GM19238 (cell line): ENCODE measurements around the gene GLB1L2.
"Not testable (repeated sequence)": the region's sequence is repeated elsewhere in the genome, so short reads cannot be mapped to it uniquely, and the experiment has no call there.

Experiments used
- DNase-seq: peaks from one replicate; pipeline ENCODE4 v3.0.0; 2011; ENCODE audit warnings: low spot score; ENCODE audit not compliant: insufficient read length

The GLB1L2 gene

GRCh38 chr11:134321373-134321772 is 10.4 kb upstream of the GLB1L2 start:
- not testable (repeated sequence) for DNase-seq

DNA sequence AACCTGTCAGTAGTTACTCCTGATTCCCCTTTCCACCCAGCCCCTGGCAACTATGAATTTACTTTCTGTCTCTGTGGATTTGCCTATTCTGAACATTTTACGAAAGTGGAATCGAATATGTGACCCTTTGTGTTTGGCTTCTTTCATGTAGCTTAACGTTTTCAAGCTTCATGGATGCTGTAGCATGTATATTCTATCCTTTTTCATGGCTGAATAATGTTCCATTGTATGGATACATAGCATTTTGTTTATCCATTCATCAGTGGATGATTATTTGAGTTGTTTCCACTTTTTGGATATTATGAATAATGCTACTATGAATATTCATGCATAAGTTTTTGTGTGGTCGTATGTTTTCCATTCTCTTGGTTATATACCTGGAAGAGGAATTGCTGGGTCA is 9.2 kb upstream of the GLB1L2 start:
- DNase-seq = no peak

DNA sequence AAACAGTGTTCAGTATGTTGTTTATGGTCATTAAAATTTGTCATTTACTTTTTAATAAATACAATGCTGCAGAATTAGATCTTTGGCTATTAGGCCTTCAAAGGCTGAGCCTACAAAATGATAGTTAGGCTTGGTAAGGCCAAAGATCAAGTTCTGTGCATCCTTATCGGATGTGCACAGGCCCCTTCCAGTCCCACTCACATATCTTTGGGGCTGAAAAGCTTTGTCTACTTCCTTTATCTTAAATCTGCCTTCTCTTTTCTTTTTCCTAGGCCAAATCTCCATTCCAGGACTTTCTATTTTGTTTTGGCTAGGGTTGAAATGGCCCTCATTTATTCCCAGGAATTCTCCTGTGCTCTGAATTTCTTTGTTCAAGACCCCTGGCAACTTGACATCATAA is 3.4 kb upstream of the GLB1L2 start:
- no peak for DNase-seq

GRCh38 chr11:134330611-134331353 is 1.0 kb upstream of the GLB1L2 start:
- DNase-seq = no peak

GRCh38 chr11:134332189-134332631 is 422 bp downstream of the GLB1L2 start:
- DNase-seq = no peak

- no peak for DNase-seq
These were observed 994 bp downstream of the GLB1L2 start for GRCh38 chr11:134332782-134333181.

DNA sequence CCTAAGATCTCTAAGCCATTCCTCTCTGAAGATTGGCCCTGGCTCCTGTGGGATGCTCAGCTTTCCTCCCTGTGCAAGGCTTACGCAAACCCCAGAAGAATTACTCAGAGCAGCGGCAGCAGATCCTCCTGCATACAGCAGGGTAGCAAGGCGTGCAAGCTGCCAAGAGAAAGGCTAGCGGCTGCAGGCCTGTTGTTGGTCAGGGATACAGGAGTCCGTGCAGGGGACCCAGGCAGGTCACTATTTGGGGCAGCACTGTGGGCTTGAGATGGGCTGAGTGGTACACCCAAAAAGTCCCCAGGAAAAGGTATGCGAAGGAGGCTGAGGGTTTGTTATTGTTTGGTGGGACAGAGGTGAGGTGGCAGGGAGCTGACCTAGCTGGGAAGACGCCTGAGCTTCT is 1.5 kb downstream of the GLB1L2 start:
- DNase-seq = no peak

DNA sequence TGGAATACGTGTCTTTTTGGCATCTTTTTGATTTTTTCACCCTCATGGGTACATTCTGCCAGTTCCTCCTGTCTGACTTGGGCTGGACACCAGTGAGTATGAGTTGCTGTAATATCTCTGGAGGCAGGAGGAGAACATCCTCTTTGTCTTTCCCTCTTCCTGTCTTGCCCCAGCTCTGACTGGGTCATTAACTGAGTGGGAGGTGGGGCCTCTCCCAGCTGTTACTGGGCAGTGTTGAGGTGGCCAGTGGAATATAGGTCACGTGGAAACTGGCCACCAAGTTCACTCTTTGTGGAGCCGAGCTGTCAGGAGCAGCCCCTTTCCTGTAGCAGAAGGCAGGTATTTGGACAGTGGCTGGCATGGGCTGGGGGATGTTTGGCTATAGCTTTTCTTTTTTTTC is 2.2 kb downstream of the GLB1L2 start:
- DNase-seq = no peak

DNA sequence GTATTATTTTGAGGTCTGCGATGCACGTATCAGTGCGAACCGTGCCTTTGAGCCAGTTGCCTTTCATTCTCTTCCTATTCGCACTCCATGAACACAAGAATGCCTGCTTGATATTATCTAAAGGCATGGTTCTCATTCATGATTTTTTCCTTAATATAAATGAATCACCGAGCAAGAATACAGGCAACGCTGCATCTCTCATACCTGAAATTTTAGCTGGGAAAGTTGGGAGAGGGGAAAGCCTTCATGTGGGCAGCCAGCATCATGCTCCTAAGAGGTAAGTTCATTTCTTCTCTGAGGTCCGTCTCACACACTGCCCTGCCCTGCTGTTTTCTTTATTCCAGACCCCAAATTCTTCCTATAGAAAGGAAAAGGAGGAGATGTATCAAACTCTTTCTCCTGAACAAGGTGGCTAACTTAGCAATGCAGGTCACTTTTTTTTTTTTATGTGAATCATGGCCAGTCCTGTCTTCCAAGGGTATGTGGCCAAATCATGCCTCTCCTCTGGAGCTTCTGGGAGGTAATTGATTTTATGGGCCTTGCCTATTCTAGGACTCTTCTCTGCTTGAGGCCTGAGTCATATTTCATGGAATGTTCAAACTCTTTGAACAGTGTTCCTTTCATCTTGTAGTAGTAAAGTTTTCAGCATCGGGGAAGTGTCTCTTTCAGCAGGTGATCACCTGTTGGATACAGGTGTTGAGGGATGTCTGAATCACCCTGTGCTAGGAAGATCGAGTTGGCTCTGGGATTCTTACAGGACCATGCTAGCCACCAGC is 3.2 kb downstream of the GLB1L2 start:
- no peak for DNase-seq

GRCh38 chr11:134337051-134337450 is 5.3 kb downstream of the GLB1L2 start:
- DNase-seq = no peak

DNA sequence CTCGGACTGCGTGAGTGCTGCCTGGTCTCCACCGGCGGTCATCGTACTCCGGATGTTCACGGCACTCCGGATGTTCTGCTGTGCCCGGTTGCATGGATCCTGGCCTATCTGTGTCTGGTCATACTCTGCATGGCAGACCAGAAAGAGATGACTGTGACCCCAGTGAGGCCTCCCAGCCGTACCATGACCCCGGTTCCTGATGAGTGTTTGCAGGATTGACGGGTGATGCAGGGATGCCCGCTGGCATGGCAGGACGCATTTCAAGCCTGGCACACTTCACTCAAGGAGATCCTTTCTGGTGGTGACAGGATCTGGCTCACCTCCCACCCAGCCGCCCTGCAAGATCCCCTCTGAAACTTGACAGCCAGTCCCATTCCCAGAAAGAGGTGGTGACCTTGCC is 6.3 kb downstream of the GLB1L2 start:
- DNase-seq = no peak

GRCh38 chr11:134338654-134339053 is 6.9 kb downstream of the GLB1L2 start:
- no peak for DNase-seq

DNA sequence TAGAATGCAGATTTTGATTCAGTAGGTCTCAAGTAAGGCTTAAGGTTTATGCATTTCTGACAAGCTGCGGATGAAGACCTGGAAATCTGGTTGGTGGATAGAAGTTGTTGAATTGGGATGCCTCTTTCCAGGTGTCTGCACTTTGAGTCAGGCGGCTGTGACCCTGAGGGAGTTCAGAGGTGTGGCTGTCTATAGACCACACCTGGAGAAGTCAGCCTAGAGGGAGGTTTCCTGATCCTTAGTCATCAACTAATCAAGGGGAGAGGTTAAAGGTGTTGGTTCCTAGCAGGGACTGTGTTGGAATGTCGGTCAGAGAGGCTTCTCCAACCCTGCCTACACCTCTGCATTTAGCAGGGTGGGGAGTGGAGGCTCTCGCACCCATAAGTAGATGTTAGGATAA is 8.0 kb downstream of the GLB1L2 start:
- no peak for DNase-seq

DNA sequence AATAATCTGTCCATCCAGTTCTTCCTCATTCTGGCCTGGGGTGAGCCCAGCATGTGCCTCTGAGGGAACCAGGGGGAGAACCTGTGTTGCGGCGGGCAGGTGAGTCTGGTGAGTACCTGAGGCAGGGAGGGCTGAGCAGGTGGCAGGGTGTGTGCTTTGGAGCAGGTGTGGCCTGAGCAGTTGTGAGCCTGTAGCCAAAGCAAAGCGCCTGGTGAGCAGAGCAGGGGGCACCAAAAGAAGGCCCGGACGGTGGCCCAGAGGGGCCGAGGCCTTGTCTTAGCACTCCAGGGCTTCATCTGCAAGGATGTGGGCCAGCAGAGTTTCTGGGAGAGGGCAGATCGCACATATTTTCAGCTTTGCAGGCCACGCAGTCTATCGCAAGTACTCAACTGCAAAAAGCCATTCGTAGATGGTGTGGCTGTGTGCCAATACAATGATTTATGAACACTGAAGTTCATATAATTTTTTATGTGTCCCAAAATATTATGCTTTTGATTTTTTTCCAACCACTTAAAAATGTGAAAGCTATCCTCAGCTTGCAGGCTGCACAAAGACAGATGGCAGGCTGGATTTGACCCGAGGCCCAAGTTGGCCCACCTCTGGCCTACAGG is 8.7 kb downstream of the GLB1L2 start:
- no peak for DNase-seq

DNA sequence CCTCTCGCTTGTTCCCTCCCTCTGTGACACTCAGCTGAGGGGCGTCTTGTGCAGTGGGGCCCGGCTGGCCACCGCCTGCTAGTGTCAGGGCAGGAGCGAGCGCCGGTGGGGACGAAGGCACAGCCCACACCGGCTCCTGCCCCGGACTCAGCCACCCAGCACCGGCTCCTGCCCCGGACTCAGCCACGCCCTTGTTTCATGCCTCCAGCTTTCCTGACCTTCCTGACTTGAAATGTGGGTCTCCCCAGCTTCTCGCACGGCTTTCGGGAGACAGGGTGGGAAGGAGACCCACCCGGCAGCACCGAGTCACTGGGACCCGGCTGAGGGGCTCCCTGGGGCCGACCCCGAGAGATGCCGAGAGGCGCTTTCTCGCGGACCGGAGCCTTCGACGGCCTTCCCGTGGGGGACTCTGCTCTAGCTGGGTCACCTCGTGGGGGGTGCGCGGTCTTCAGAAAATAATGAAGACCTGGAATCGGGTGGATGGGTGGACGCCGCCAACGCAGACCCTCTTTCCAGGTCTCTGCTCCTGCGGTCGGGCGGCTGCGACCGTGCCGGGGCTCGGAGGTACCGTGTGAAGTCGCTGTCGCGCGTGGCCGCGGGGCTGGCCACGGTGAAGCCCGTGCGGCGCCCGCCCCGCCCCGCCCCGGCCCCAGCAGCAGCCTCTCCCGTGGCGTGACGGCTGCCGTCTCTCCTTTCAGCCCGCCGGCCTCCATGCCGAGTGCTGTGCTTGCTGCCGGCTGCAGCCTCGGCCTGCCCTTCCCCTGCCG is 10.2 kb downstream of the GLB1L2 start:
- DNase-seq = no peak

- no peak for DNase-seq
These were observed 11.0 kb downstream of the GLB1L2 start for GRCh38 chr11:134342572-134343340.

DNA sequence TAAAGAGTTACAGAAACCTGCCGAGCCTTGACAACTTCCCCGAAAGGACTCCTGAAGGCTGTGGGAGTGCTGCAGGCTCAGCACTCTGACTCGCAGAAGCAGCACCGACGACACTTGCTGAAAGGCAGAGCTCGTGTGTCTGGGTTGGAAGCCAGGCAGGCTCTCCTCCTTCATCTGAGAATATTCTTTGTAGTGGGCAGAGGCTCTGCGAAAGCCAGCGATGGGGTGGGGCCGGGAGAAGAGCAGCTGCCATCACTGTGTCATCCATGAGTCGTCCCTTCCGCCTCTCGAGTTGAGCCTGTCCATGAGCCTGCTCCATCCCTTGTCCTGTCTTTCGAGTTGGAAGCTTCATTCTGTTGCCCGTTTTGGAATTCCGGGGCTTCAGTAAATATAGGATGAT is 11.9 kb downstream of the GLB1L2 start:
- DNase-seq = no peak

DNA sequence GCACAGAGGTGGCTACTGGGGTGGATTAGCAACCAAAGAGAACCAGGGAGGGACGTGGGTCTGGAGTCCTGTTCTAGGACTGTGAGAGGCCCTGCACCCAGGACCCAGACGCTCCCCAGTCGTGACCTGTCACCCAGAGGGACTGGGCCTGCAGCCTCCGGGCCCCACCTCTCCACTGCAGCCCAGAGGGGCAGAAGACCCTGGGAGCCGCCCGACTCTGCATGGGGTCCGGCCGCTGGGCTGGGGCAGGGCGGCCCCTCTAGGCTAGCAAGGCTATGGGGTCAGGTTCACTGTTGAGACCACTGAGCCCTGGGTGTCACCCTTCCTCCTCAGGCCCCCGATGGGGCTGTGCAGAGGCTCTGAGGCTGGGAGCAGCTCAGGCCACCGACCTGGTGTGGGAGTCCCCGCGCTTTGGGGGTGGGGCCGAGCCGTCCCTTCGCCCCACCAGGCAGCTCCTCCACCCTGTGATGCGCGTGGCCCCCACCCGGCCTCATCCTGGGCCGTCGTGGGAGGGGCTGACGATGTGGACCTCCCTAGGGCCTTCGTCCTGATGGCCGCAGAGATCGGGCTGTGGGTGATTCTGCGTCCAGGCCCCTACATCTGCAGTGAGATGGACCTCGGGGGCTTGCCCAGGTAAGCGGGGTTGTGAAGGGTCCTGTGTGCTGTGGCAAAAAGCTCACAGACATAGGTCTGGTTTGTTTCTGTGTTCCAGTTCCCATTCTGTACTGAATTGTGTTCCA is 12.9 kb downstream of the GLB1L2 start:
- DNase-seq = not testable (repeated sequence)

- no peak for DNase-seq
These were observed 13.4 kb downstream of the GLB1L2 start for GRCh38 chr11:134345237-134345550.
